Adrenal gland (tissue), 12 donors: ENCODE results near the gene SAYSD1. TPM values are rescaled to one million over a fixed set of nuclear protein-coding genes. Genes with fewer than 3 reads are reported as not detected.

ENCODE experiments used
- DNase-seq, 7 donors: peaks; one replicate each; pipeline ENCODE4 v3.0.0-alpha.2; 2019 to 2020
- H3K27ac ChIP-seq, 5 donors: fragments of 200-600 bp; sonication (generic) in 4 of 5; 1 replicate in 3 of 5; 2 replicates in 2 of 5; pipeline versions ENCODE4 v1.5.1 to v1.8.0; 2016 to 2020; ENCODE audit warnings: mild to moderate bottlenecking in 1 of 5
- H3K27me3 ChIP-seq: fragments of 200-600 bp; 2 replicates; pipeline ENCODE4 v1.8.0; 2021
- H3K36me3 ChIP-seq, 2 donors: fragments of 200-600 bp; replicated peaks in 1 of 2; 1 replicate in 1 of 2; 2 replicates in 1 of 2; pipeline versions ENCODE4 v1.5.1 to v1.8.0; 2018 to 2022
- H3K4me1 ChIP-seq, 2 donors: fragments of 200-600 bp; replicated peaks in 1 of 2; 1 replicate in 1 of 2; 2 replicates in 1 of 2; pipeline versions ENCODE4 v1.5.1 to v1.8.0; 2018 to 2021
- H3K4me3 ChIP-seq, 4 donors: fragments of 200-600 bp; sonication (generic) in 3 of 4; one replicate each; pipeline ENCODE4 v1.5.1; 2016 to 2018
- H3K9me3 ChIP-seq, 3 donors: fragments of 200-600 bp; sonication (generic) in 1 of 3; replicated peaks in 1 of 3; 1 replicate in 2 of 3; 2 replicates in 1 of 3; pipeline versions ENCODE4 v1.5.1 to v1.8.0; 2016 to 2021
- CTCF ChIP-seq, 6 experiments: fragments of 450-650 bp in 4 of 6; fragments of 200-600 bp in 2 of 6; sonication (generic) in 1 of 6; IDR thresholded peaks; 1 replicate in 5 of 6; 2 replicates in 1 of 6; pipeline versions ENCODE4 v1.5.1 to v1.8.0; 2016 to 2021; ENCODE audit warnings: antibody characterized with exemption in 6 of 6, mild to moderate bottlenecking in 2 of 6, moderate library complexity in 1 of 6
- POLR2A ChIP-seq, 2 donors: fragments of 450-650 bp; IDR thresholded peaks; one replicate each; pipeline ENCODE4 v1.6.1; 2017; ENCODE audit warnings: antibody characterized with exemption in 2 of 2, mild to moderate bottlenecking in 2 of 2, moderate library complexity in 1 of 2
- WGBS, 4 donors: extraction: QIAGEN DNeasy Blood & Tissue Kit in 2 of 4; methylation state at CpG; one replicate each; pipeline versions ENCODE4 v1.1.5 to v1.1.7; 2013 to 2017; 5-methylcytosine and 5-hydroxymethylcytosine counted together
- intact Hi-C, 2 donors: fragments of 100-400 bp; cut with DNase I; formaldehyde crosslinking; loops; one replicate each; pipeline versions ENCODE4 v1.14.1 to v1.15.0; 2022 to 2023
- polyA plus RNA-seq, 3 donors: library from polyadenylated mRNA; stranded (reverse); fragments of 200-250 nt in 2 of 3; fragments of 350-450 nt in 1 of 3; fragmentation: Illumina TruSeq in 1 of 3; extraction: RNeasy Lipid Tissue Mini Kit (QIAGEN cat#74804) in 1 of 3; gene quantifications; one replicate each; pipeline ENCODE4 v1.2.3, GENCODE V29; 2013 to 2014
- total RNA-seq, 9 donors: library from RNA; depleted of rRNA in 4 of 9; stranded (reverse); fragments of >200 nt in 4 of 9; fragments of 120-200 nt in 1 of 9; fragmentation: NEBNext Ultra II Directional in 1 of 9; extraction: Animal tissue kit (Norgen Biotek cat#: 25700) in 1 of 9; gene quantifications; one replicate each; pipeline versions ENCODE4 v1.1.0 to v1.2.4, GENCODE V29; 2013 to 2023
- donor health status: healthy with polysubstance abuse.
- donor health status: Bipolar disorder and iron deficiency.
- donor health status: DM: yes; HTN: yes; CAD: no.
- donor health status: DM: no; HTN: no; CAD: no.
- donor health status: DM: no; HTN: no; CAD: no.
- donor health status: DM: yes; HTN: yes; CAD: no.

The SAYSD1 gene
- total and polyA plus RNA-seq, 12 donors = 9.0 to 25.1 (median 13.1) TPM

- intact Hi-C loops = no loop called here
- WGBS, 4 donors = 5 to 9% (median 6%) methylated on average over 4 of the region's 4 CpGs
These were observed 26.7 kb downstream of the SAYSD1 start for GRCh38 chr6:39088331-39088730.

DNA sequence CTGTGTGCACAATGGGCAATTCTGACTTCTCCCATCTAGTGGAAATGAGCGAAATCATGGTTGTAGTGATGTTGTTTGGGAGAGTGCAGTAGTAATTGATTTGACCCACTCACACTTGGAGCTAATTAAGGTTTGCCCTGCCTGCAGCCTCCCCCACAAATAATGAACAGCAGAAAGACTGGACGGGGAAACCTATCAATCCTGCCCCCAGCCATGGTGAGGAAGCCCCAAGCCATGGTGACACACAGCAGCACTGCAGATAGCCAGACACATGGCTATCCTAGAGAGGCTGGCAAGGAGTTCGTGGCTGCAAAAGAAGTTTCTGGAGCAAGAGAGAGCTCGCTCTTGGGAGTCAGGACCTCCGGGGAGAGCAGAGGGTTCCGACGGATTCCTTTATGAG, 27.8 kb downstream of the SAYSD1 start:
- Histone ChIP-seq H3K27me3 (peaks cover 10% of the 10 kb centered on the region), H3K27ac (no peak overlapping the region), H3K4me3 (no peak overlapping the region), H3K4me1 (no peaks in the 10 kb centered on the region), H3K9me3 (no peaks in the 10 kb centered on the region), H3K36me3 (no peaks in the 10 kb centered on the region)
- no peak for TF ChIP-seq CTCF (IDR thresholded peaks at IDR 0.05)
- TF ChIP-seq POLR2A (IDR thresholded peaks at IDR 0.05) = no peak
- DNase-seq = no peak
- 59 to 75% (median 66%) methylated on average over 6 to 7 of the region's 7 CpGs for WGBS, 4 donors
- intact Hi-C loops = no loop called here

More at GRCh38 chr6:39088331-39088730, 26.7 kb downstream of the SAYSD1 start:
- TF ChIP-seq POLR2A (IDR thresholded peaks at IDR 0.05) = no peak
- TF ChIP-seq CTCF (IDR thresholded peaks at IDR 0.05) = peak in 5 of 6 experiments; percentile 34 to 40 (median 37)
- Histone ChIP-seq H3K27me3 (peaks cover 10% of the 10 kb centered on the region), H3K36me3 (no peaks in the 10 kb centered on the region), H3K9me3 (no peaks in the 10 kb centered on the region), H3K4me1 (no peaks in the 10 kb centered on the region), H3K4me3 (no peak overlapping the region), H3K27ac (no peak overlapping the region)
- peak in 6 of 7 donors; percentile 30 to 64 (median 56) for DNase-seq

- H3K9me3 ChIP-seq = no peaks in the 10 kb centered on the region
- no peak for DNase-seq
- TF ChIP-seq POLR2A (IDR thresholded peaks at IDR 0.05) (no peak), CTCF (IDR thresholded peaks at IDR 0.05) (no peak)
- no peak overlapping the region for H3K4me3 ChIP-seq
- intact Hi-C loops = no loop called here
- H3K27ac ChIP-seq = no peak overlapping the region
- WGBS, 4 donors = 67 to 80% (median 74%) methylated on average over 4 to 6 of the region's 6 CpGs
- H3K4me1 ChIP-seq = no peaks in the 10 kb centered on the region
- H3K27me3 ChIP-seq = peaks cover 10% of the 10 kb centered on the region
- no peaks in the 10 kb centered on the region for H3K36me3 ChIP-seq
These were observed 28.3 kb downstream of the SAYSD1 start for GRCh38 chr6:39086711-39087110.

DNA sequence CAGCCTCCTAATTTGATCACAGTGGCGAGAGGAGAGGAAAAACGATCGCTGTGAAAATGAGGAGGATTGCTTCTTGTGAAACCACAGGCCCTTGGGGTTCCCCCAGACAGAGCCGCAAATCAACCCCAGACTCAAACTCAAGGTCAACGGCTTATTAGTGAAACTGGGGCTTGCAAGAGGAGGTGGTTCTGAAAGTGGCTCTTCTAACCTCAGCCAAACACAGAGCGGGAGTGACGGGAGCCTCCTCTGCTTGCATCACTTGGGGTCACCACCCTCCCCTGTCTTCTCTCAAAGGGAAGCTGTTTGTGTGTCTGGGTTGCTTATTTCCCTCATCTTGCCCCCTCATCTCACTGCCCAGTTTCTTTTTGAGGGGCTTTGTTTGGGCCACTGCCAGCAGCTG, 28.7 kb downstream of the SAYSD1 start:
- H3K27me3 ChIP-seq = peaks cover 10% of the 10 kb centered on the region
- 43 to 68% (median 49%) methylated on average over 7 of the region's 7 CpGs for WGBS, 4 donors
- no peaks in the 10 kb centered on the region for H3K4me1 ChIP-seq
- H3K9me3 ChIP-seq = no peaks in the 10 kb centered on the region
- H3K27ac ChIP-seq = no peak overlapping the region
- H3K36me3 ChIP-seq = no peaks in the 10 kb centered on the region
- no peak for TF ChIP-seq CTCF (IDR thresholded peaks at IDR 0.05)
- TF ChIP-seq POLR2A (IDR thresholded peaks at IDR 0.05) = no peak
- H3K4me3 ChIP-seq = no peak overlapping the region
- intact Hi-C loops = no loop called here
- no peak for DNase-seq
